Lower leg skin (tissue), 4 donors: ENCODE measurements around the gene PPP1R14D. TPM values are rescaled to one million over a fixed set of nuclear protein-coding genes. Genes with fewer than 3 reads are reported as not detected.

Experiments used
- DNase-seq, 2 donors: peaks; one replicate each; pipeline ENCODE4 v3.0.0-alpha.2; 2019; ENCODE audit warnings: low spot score in 2 of 2
- H3K4me3 ChIP-seq: fragments of 200-600 bp; sonication (generic); 2 replicates; pipeline ENCODE4 v1.5.1; 2017; ENCODE audit warnings: mild to moderate bottlenecking, low read depth; ENCODE audit not compliant: poor library complexity, severe bottlenecking
- CTCF ChIP-seq, 3 donors: fragments of 450-650 bp; IDR thresholded peaks; one replicate each; pipeline ENCODE4 v1.5.1; 2016; ENCODE audit warnings: antibody characterized with exemption in 3 of 3, mild to moderate bottlenecking in 3 of 3, moderate library complexity in 2 of 3
- POLR2A ChIP-seq, 2 donors: fragments of 450-650 bp; IDR thresholded peaks; one replicate each; pipeline ENCODE4 v1.6.1; 2016 to 2017; ENCODE audit warnings: antibody characterized with exemption in 2 of 2, mild to moderate bottlenecking in 1 of 2, moderate library complexity in 1 of 2
- WGBS, 2 donors: methylation state at CpG; one replicate each; pipeline ENCODE4 v1.1.5; 2018; 5-methylcytosine and 5-hydroxymethylcytosine counted together
- intact Hi-C: fragments of 100-400 bp; cut with DNase I; formaldehyde crosslinking; loops from one replicate; pipeline ENCODE4 v1.15.0; 2023; ENCODE audit warnings: low total_unique reads
- total RNA-seq, 4 donors: library from RNA; depleted of rRNA; stranded (reverse); fragments of >200 nt; gene quantifications; one replicate each; pipeline ENCODE4 v1.1.0, GENCODE V29; 2016

The PPP1R14D gene
- total RNA-seq, 4 donors from 2014 or later, result 0.65 to 4.8 (median 2.4) TPM; not detected in 1

GRCh38 chr15:40769274-40770146 is 59.0 kb downstream of the PPP1R14D start, which contains the start of gene C15orf62:
Gene C15orf62, plus strand, starts transcription at chr15:40769980. Its CDS starts 516 bp downstream, at chr15:40770496.
- intact Hi-C loops, result no loop called here
- no peak for TF ChIP-seq CTCF (IDR thresholded peaks at IDR 0.05)
- TF ChIP-seq POLR2A (IDR thresholded peaks at IDR 0.05), result no peak
- WGBS, 2 donors, result 28 to 37% methylated on average over 28 of the region's 28 CpGs
- peak; percentile 72 to 92 for DNase-seq
- H3K4me3 ChIP-seq, result no peak within 1 kb of the TSS

DNA sequence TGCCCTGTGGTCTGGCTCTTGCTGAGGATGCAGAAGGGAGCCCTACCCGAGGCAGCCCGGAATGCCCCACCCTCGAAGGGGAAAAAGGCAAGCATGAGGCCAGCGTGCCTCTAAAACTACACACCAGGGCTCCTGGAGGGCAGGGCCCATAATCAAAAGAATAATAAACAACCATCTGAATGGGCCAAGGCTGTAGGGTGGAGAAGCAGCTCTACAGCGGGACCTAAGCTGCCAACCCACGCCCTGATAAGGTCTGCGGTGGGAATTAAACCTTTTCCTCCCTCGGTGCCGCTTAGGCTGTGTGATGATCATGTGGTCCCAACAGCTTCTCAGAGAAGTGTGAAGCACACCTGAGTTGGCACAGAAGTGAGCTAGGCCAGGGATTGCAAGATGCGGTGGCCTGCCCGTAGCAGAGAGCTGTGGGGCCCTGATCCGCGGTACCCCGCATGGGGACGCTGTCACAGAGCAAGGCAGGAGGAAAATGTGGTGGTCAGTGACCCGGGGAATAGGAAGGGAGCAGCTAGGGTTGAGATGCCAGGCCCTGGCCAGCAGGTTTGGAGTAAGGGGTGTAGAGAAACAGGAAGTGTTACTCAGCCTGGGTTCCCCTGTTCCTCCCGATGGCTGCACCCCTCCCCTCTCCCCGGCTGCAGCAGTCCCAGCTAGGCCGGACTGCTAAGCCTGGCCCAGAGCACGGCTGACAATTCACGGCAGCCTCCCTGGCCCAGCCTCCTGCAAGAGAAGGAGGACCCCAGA is 59.8 kb downstream of the PPP1R14D start:
- WGBS, 2 donors, result 34 to 47% methylated on average over 21 of the region's 21 CpGs
- intact Hi-C loops, result no loop called here
- no peak overlapping the region for H3K4me3 ChIP-seq
- TF ChIP-seq POLR2A (IDR thresholded peaks at IDR 0.05) (no peak), CTCF (IDR thresholded peaks at IDR 0.05) (no peak)
- no peak for DNase-seq

- 84 to 86% methylated on average over 29 of the region's 29 CpGs for WGBS, 2 donors
Measured at GRCh38 chr15:40767838-40768500, 60.5 kb downstream of the PPP1R14D start.

GRCh38 chr15:40766906-40767837 is 61.3 kb downstream of the PPP1R14D start:
- no peak for TF ChIP-seq CTCF (IDR thresholded peaks at IDR 0.05)
- TF ChIP-seq POLR2A (IDR thresholded peaks at IDR 0.05), result no peak
- 77 to 79% methylated on average over 29 to 32 of the region's 32 CpGs for WGBS, 2 donors
- DNase-seq, result no peak
- intact Hi-C loops, result no loop called here
- no peak overlapping the region for H3K4me3 ChIP-seq

More at GRCh38 chr15:40767838-40768500, 60.5 kb downstream of the PPP1R14D start:
- H3K4me3 ChIP-seq, result no peak overlapping the region
- DNase-seq, result no peak
- no peak for TF ChIP-seq CTCF (IDR thresholded peaks at IDR 0.05)
- TF ChIP-seq POLR2A (IDR thresholded peaks at IDR 0.05), result no peak
- intact Hi-C loops, result no loop called here
